NCI-H2196 (cell line): ENCODE data around the gene CDC14C.
"Not testable (repeated sequence)": the region's sequence is repeated elsewhere in the genome, so short reads cannot be mapped to it uniquely, and the experiment has no call there.

ENCODE experiments used
- DNase-seq: peaks from one replicate; lab custom pipeline; 2025; ENCODE audit not compliant: unreplicated experiment; lab: John Stamatoyannopoulos, UW

The CDC14C gene

DNA sequence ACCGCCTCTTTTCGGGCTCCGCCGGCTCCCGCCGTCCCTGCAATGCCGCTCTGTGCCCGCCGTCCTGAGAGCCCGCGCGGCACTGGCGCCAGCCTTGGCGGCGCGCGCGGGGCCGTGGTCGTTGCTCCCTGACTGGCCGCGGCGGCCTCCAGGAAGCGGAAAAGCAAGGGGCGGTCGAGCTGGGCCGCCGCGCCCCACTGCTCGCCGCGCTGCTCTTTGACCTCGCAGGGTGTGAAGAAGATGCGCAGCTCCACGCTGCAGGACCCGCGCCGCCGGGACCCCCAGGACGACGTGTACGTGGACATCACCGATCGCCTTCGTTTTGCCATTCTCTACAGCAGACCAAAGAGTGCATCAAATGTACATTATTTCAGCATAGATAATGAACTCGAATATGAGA, at the start of gene CDC14C:
Gene CDC14C (plus strand): TSS at position 115 of the 400 bp plus-strand sequence. CDS start 126 bp downstream, at position 241.
- no peak for DNase-seq

DNA sequence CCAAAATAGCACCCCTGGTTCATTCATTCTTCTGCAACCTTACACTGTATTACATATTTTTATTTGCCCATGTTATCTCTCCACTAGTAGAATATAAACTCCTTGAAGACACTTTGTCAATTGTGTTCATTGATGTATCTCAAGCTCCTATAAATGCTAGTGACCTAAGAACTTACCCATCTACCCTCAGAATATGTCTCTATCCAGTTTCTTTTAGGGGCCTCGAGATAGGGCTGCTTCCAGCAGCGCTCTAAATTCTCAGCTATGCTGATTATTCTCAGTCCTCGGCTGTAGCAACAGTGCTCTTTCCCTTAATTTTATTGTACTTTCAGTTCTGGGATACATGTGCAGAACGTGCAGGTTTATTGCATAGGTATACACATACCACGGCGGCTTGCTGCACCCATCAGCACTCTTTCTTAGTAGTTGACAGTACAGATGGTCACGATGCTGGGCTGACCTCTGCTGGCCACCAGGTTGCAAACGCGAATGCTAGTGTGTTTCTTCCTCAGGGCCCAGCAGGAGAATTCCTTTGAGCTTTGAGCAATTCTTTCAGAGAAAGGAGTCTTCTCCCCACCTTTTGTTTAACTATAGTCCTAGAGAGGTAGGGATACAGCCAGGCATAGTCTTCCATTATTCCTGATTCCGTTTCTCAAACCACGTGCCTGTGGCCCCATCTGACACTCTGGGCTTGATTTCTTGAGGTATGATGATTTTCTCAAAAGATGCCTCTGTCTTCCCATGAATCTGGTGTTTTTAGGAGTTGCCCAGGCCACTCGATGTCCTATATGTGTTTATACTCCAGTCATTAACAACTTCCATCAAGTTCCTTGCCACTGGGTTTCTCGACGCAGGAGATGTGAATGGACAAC, 49.1 kb upstream of the CDC14C start:
- peak; percentile 30 for DNase-seq

DNA sequence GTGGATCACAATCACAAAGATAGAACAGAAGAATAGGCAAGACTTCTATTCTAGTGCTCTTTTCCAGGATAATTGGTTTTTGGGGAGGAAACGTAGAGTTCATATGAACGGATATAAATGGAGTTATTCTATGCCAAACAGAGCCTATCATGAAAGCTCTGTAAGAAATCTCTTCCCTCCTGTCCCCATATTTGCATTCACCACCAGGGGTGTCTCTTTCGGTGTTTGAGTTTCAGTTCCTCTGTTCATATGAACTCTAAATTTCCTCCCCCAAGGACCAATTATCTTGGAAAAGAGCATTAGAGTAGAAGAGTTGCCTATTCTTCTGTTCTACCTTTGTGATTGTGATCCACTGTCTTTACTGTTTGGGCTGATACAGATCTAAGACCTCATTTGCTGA, 48.3 kb upstream of the CDC14C start:
- DNase-seq: no peak

DNA sequence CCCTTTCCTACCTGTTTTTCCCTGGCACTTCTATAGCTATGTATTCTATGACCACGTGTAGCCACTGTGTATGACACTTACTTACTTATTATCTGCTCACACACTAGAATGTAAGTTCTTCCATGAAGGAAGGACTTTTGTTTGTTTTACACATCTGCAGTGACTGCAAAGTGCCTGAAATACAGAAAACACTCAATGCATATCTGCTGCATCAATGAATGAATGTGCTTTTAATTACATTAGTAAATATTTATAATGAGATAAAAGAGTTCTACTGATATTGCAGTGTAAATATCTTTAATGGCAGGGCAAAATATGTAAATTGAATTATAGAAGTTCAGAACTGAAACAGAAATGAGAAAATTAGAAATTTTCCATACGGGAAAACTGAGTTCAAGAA, 43.5 kb upstream of the CDC14C start:
- no peak for DNase-seq

GRCh38 chr7:48887500-48887899, 36.8 kb upstream of the CDC14C start:
- DNase-seq: no peak

DNA sequence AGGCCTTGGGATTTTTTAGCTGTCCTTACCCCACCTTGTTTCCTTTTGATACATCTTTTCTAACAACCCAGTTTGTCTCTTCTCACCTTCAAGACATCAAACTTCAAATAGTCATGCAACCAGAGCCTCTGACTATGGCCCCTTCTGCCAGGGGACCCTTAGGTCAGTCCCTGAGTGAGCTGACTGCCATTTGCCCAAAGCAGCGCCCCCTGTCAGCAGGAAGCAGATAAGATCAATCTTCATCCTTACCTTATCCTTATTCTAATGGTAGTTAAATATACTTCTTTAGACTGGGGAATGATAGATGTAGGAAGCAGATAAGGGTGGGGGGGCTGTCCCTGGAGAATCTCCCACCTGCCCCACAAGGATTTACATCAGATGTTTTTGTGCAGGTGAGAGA, 29.8 kb upstream of the CDC14C start:
- no peak for DNase-seq

GRCh38 chr7:48899932-48900331, 24.4 kb upstream of the CDC14C start:
- no peak for DNase-seq

DNA sequence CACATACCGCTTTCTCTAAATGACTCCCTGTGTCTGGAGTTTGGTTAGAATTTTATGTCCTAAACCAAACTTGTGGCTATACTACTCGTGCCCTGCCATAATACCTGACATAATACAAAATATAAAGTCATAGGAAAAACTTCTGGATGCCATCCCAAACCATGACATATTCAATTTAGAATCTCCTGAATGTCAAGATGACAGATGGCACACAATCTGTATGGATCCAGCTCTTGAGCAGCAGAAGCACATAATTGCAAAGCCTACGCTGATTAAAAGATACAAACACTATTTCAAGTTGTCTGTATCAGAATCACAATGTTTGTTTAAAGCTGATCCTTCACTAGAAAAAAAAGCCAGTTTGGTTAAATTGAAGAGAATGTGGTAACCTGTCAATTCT, 22.4 kb upstream of the CDC14C start:
- DNase-seq: no peak

DNA sequence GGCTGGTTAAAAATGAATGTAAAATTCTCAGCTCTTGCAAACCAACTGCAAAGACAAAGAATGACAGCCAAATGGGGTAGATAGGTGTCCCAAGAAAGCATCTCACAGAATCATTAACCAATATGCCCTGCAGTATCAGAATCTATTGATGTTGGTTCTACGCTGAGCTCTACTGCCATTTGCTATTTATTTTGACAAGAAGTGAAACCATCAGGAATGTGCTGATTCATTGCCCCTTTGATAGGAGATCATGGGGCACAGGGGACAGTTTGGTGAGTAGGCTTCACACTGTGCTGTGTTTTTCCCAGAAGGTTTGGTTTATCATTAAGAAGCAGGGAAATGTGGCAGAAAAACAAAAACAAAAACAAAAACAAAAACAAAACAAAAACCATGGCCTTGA, 19.4 kb upstream of the CDC14C start:
- DNase-seq: no peak

DNA sequence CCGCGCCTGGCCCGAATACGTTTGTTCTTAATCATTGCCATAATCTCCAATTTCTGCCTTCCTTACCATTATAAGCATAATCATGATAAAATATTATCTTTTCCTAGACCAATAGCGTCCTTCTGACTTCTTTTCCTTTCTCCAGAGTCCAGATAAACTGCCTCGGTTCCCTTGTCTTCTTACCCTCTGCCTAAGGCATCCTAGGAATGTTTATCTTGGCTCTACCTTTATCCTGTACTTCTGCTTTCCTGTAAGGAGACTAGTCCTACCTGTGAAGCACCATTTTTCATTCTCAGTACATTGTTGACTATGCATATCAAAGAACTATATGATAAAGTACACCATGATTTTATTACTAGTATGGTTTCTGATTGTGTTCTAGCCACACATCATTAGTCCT, 18.7 kb upstream of the CDC14C start:
- DNase-seq: not testable (repeated sequence)

DNA sequence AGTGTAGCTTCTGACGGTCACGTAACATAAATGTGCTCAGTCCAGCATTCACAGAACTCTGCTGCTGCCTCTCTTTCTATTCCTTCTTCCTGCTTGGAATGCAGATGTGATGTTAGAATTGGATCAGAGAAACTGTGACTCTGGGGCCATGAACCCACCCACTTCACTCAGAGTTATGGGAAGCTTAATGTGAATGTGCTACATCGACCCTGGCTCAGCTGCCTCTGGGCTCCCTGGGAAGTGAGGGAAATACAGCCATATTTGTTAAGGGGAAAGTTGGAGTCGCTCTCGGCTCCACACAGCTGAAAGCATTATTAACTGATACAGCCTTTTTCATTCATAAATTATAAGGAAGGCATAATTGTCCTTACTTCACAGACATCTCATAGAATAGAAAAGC, 14.5 kb upstream of the CDC14C start:
- not testable (repeated sequence) for DNase-seq

DNA sequence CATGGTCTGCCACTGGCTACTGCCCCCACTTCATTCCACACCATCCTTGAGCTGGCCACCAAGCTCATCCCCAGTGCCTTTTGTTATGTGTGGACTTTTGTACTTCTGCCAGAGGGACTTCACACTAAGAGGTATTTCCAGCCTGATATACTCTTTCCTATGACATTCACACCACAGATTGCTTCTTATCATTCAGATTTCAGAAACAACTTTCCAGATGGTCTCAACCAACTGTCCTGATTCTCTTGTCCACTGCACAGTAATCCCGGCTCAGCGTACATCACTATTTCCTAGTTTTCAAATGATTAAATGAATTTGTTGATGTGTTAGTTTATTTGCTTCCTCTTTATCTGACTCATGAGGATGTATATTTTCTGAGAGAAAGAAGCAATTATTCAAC, 7.1 kb downstream of the CDC14C start:
- no peak for DNase-seq

GRCh38 chr7:48932126-48932910, 8.0 kb downstream of the CDC14C start:
- no peak for DNase-seq

GRCh38 chr7:48933549-48934085, 9.3 kb downstream of the CDC14C start:
- DNase-seq: no peak

- DNase-seq: no peak
Measured at GRCh38 chr7:48938539-48939295, 14.4 kb downstream of the CDC14C start.

DNA sequence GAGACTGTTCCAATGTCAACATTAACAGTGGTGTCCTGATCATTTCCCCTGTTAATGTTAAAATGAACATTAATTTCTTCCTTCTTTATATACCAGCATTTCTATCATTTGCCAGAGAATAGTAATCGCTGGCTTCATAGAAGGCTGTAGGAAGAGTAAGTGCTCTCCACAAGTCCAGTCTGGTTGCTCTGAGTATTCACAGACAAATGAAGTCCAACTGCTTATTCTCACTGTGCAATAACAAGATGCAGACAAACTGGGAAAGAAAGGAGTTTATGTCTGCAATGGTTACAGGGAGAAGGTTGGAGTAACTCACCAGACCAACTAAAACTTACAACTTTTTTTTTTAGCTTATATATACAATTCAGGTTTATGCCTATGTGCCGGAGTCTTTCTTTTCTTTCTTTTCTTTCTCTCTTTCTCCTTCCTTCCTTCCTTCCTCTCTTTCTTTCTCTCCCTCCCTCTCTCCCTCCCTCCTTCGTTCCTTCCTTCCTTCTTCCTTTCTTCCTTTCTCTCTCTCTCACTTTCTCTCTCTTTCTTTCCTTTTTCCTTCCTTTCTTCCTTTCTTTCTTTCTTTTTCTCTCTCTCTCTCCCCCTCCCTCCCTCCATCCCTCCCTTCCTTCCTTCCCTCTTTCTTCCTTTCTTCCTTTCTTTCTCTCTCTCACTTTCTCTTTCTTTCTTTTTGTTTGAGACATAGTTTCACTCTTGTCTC, 19.1 kb downstream of the CDC14C start:
- DNase-seq: no peak

DNA sequence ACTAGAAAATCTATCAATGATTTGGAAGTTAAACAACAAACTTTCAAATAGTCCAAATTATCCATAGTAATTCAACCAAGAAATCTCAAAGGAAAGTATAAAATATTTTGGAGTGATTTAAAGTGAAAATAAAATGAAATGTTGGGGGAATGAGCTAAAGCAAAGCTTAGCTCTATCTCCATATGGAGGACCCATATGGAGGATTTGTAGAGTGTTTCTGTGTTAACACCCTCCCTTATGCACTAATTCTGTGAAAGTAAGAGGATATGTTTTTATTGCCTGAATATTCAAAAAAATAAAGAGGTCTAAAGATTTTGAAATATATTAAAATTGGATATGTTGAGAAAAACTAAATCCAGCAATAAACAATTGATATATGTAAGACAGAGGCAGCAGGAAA, 31.6 kb downstream of the CDC14C start:
- DNase-seq: no peak

GRCh38 chr7:48959676-48960075, 35.3 kb downstream of the CDC14C start:
- DNase-seq: no peak

- no peak for DNase-seq
Measured at GRCh38 chr7:48962821-48963505, 38.6 kb downstream of the CDC14C start.

DNA sequence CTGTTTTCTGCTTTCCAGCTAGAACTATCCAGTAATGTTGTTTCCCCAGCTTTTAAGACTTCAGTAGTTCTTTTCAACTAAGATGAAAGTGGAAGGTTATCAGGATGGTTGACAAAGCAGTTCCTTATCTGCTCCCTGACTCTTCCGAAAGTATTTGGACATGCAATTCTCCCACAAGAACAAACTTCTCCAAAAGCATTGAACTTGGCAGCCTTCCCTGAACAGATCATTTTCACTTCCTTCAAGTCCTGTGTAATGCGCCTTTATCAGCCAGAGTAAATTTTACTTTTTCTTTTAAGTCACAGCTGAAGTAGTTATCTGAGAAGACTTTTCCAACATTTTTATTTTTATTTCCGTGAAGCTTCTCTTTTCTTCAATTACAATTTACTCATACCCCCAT, 39.7 kb downstream of the CDC14C start:
- DNase-seq: no peak
